Fibroblast of the aortic adventitia (primary cell): ENCODE measurements around the gene ATP5F1D. TPM values are rescaled to one million over a fixed set of nuclear protein-coding genes. Genes with fewer than 3 reads are reported as not detected.

ENCODE experiments used
- DNase-seq: peaks from one replicate; pipeline ENCODE4 v3.0.0-alpha.2; 2010; ENCODE audit warnings: low read depth
- H3K4me3 ChIP-seq: 2 replicates; pipeline ENCODE4 v1.5.1; 2011; ENCODE audit warnings: low read depth, mild to moderate bottlenecking, control low read depth, low read length, moderate library complexity
- CTCF ChIP-seq: IDR thresholded peaks from 2 replicates; pipeline ENCODE4 v1.5.1; 2011; ENCODE audit warnings: mild to moderate bottlenecking, low read length, control low read depth, inconsistent platforms; ENCODE audit not compliant: insufficient read depth
- total RNA-seq: library from RNA; depleted of rRNA; stranded (reverse); fragments of >200 nt; gene quantifications from 2 replicates; pipeline ENCODE4 v1.2.3, GENCODE V29; 2012; ENCODE audit warnings: low replicate concordance

Gene ATP5F1D
- total RNA-seq, 1 donor: 15.7 TPM

DNA sequence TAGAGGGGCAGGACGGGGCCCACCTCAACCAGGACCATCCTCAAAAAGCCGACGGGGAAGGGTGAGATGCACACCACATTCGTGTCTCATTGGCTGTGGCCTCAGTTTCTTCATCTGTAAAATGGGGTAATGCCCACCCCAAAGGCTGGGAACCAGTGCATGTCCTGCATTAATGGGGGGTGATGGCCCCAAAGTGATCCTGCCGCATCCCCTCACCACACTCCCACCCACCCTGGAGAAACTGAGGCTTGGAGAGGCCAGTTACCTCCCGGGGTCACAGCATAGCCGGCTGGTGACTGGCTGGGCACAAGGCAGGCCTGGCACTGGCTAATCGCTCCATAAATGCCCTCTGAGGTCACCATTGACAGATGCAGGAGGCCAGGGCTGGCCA is 6.2 kb downstream of the ATP5F1D start:
- no peak for DNase-seq
- no peak for TF ChIP-seq CTCF
- H3K4me3 ChIP-seq: peak overlapping the region; percentile 60

GRCh38 chr19:1248139-1248785 is 6.7 kb downstream of the ATP5F1D start, which contains the start of gene MIDN:
Gene MIDN (plus strand): TSS chr19:1248583. CDS start chr19:1250297, 1,714 bp downstream.
- peak; percentile 88 for DNase-seq
- H3K4me3 ChIP-seq: peak within 1 kb of the TSS; percentile 78
- peak; percentile 28 for TF ChIP-seq CTCF

DNA sequence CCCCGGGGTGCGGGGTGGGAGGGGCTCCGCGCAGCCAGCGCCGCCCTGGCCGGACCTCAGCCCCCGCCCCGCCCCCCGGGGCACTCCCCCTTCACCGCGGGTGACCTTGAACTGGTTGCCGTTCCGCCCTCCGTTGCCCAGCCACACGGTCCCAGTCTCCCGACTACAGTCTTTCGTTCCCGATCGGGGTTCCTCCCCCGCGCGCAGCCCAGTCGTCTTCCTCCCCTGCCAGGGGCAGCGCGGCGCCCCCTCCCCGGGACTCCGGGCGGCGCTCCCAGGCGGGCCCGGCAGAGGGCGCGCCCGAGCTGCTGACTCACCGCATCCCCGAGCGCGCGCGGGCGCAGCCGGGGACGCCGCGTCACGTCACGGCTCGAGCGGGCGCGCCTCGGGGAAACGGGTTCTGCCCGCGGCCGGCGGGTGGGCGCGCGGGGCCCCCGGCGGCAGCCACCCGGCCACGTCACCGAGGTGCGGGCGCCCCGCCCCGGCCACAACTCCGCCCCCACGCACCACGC is 7.3 kb downstream of the ATP5F1D start:
- TF ChIP-seq CTCF: peak; percentile 54
- DNase-seq: no peak
- H3K4me3 ChIP-seq: peak overlapping the region; percentile 78

DNA sequence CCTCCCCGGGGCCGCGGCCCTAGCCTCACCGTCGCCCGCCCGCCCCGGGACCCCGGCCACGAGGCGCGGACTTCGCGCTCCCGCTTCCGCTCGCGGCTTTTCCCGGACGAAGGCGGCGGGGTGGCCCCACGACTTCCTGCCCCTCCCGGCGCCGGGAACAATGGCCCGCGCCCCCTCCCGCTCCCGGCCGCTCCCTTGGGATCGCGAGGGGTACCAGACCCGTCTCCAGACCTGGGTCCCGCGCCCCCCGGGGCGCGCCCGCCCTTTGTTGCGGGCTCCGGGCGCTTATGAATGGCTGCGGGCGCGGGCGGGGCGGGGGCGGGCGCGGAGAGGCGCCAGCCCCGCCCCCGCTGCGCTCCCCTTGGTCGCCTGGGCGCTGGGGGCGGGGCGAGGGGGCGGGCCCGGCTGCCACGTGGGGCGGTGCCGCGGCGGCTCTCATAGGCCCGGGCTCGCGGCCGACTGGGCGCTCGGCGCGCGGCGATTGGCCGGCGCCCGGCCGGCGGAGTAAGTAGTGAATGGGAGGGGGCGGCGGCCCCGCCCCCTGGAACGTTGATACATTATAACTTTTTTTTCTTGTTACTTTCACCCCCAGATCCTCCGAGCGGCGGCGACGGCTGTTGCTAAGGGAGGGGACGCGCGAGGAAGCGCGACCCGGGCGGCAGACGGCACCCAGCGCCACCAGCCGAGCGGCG is 7.9 kb downstream of the ATP5F1D start:
- no peak for TF ChIP-seq CTCF
- H3K4me3 ChIP-seq: peak overlapping the region; percentile 86
- DNase-seq: peak; percentile 96

- DNase-seq: no peak
- no peak for TF ChIP-seq CTCF
Observed at GRCh38 chr19:1249990-1250436, 8.5 kb downstream of the ATP5F1D start.

DNA sequence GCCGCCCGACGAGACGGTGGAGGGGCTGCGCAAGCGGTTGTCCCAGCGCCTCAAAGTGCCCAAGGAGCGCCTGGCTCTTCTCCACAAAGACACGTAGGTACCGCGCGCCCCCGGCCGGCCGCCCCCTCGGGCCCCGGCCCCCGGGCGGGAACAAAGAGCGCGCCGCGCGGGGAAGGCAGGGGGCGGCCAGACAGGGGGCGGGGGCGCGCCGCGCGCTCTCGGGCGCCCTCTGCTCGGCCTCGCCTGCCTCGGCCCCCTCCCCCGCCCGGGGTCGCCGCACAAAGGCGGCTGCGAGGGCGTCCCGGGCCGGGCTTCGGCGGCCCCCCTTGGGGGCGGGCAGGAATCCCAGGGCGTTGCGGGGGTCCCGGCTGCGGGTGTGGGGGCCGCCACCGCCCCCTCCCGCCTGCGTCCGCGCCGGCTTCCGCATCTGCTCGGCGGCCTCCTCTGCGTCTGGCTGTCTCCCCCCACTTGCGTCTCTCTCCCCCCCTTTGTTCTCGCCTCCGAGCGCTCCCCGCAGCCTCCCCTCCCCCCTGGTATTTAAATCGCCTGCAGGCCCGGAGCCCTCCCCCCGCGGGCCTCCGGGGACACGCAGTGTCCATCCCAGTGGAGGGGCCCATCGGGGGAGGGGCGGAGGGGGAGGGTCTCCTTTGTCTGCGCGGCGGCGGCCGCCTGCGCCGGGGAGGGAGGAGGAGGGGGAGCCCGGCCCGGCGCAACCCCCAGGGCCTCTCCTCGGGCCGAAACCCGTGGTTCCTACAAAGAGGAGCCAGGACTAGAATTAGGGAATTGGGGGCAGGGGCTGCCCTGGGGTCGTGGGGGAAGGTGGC is 9.1 kb downstream of the ATP5F1D start:
- DNase-seq: peak; percentile 63
- peak overlapping the region; percentile 86 for H3K4me3 ChIP-seq
- TF ChIP-seq CTCF: no peak

More at GRCh38 chr19:1249990-1250436, 8.5 kb downstream of the ATP5F1D start:
- H3K4me3 ChIP-seq: peak overlapping the region; percentile 86
